Kasumi-1 (cell line): ENCODE data around the gene SBF2.

Experiments
- DNase-seq, 2 experiments: peaks; one replicate each; lab custom pipeline; 2025; lab: John Stamatoyannopoulos, UW

Gene SBF2

GRCh38 chr11:10293423-10294289, at the start of gene SBF2:
TSS of gene SBF2 (minus strand) at chr11:10294219. CDS start at chr11:10294069, 150 bp downstream.
- DNase-seq, result peak; percentile 34 to 44

GRCh38 chr11:10338287-10338686, 44.3 kb upstream of the SBF2 start:
- no peak for DNase-seq

- DNase-seq, result no peak
Measured at GRCh38 chr11:10333490-10333889, 39.5 kb upstream of the SBF2 start.

GRCh38 chr11:10331548-10332289, 37.7 kb upstream of the SBF2 start:
- no peak for DNase-seq

- no peak for DNase-seq
Measured at GRCh38 chr11:10329935-10330334, 35.9 kb upstream of the SBF2 start.

- no peak for DNase-seq
Measured at GRCh38 chr11:10329356-10329755, 35.3 kb upstream of the SBF2 start.

- DNase-seq, result peak; percentile 58 to 67
Measured at GRCh38 chr11:10328314-10329098, 34.5 kb upstream of the SBF2 start.

GRCh38 chr11:10327254-10327653, 33.2 kb upstream of the SBF2 start:
- peak in 1 of 2 experiments; percentile 18 for DNase-seq

- DNase-seq, result no peak
Measured at GRCh38 chr11:10326012-10326964, 32.3 kb upstream of the SBF2 start.

- DNase-seq, result no peak
Measured at GRCh38 chr11:10325277-10326011, 31.4 kb upstream of the SBF2 start.

- DNase-seq, result no peak
Measured at GRCh38 chr11:10324474-10324873, 30.5 kb upstream of the SBF2 start.

GRCh38 chr11:10323793-10324170, 29.8 kb upstream of the SBF2 start:
- DNase-seq, result no peak

- DNase-seq, result peak; percentile 62 to 81
Measured at GRCh38 chr11:10322830-10323792, 29.1 kb upstream of the SBF2 start.

- no peak for DNase-seq
Measured at GRCh38 chr11:10322401-10322800, 28.4 kb upstream of the SBF2 start.

- DNase-seq, result no peak
Measured at GRCh38 chr11:10320736-10321465, 26.9 kb upstream of the SBF2 start.

- no peak for DNase-seq
Measured at GRCh38 chr11:10319702-10320558, 25.9 kb upstream of the SBF2 start.

- no peak for DNase-seq
Measured at GRCh38 chr11:10318527-10318802, 24.4 kb upstream of the SBF2 start.
